Right atrium auricular region (tissue), 2 donors: ENCODE results near the gene GAL3ST2. TPM values are rescaled to one million over a fixed set of nuclear protein-coding genes. Genes with fewer than 3 reads are reported as not detected.
"Not testable (repeated sequence)": the region's sequence is repeated elsewhere in the genome, so short reads cannot be mapped to it uniquely, and the experiment has no call there.

Source experiments
- DNase-seq: peaks from one replicate; pipeline ENCODE4 v3.0.0-alpha.2; 2019; ENCODE audit warnings: low spot score
- H3K27ac ChIP-seq, 2 donors: fragments of 200-600 bp; sonication (generic); 1 replicate in 1 of 2; 2 replicates in 1 of 2; pipeline ENCODE4 v1.5.1; 2016 to 2019
- H3K27me3 ChIP-seq, 2 donors: fragments of 200-600 bp; sonication (generic); one replicate each; pipeline versions ENCODE4 v1.5.1 to v1.6.0; 2017 to 2019
- H3K36me3 ChIP-seq: fragments of 200-600 bp; sonication (generic); one replicate; pipeline ENCODE4 v1.5.1; 2016
- H3K4me1 ChIP-seq, 2 donors: fragments of 200-600 bp; sonication (generic); one replicate each; pipeline versions ENCODE4 v1.5.1 to v1.6.0; 2017 to 2019
- H3K4me3 ChIP-seq, 2 donors: fragments of 200-600 bp; sonication (generic); 1 replicate in 1 of 2; 2 replicates in 1 of 2; pipeline ENCODE4 v1.5.1; 2017 to 2019; ENCODE audit warnings: mild to moderate bottlenecking in 1 of 2, moderate library complexity in 1 of 2
- H3K9me3 ChIP-seq, 2 donors: fragments of 200-600 bp; sonication (generic); one replicate each; pipeline ENCODE4 v1.5.1; 2019
- total RNA-seq, 2 donors: library from RNA; depleted of rRNA; stranded (reverse); fragments of >200 nt; gene quantifications; one replicate each; pipeline ENCODE4 v1.1.0, GENCODE V29; 2016
- TF ChIP-seq, protein P1 (sequence below), 2 donors: fragments of 200-600 bp; sonication (generic); IDR thresholded peaks; one replicate each; pipeline ENCODE4 v1.5.1; 2019; ENCODE audit warnings: antibody characterized with exemption in 2 of 2

The GAL3ST2 gene
- total RNA-seq, 2 donors from 2014 or later: 0.56 to 1.1 TPM

GRCh38 chr2:241738040-241738686, 38.5 kb upstream of the GAL3ST2 start:
- no peak overlapping the region for H3K27ac ChIP-seq
- H3K36me3 ChIP-seq: no peaks in the 10 kb centered on the region
- H3K27me3 ChIP-seq: no peaks in the 10 kb centered on the region
- H3K4me3 ChIP-seq: no peak overlapping the region
- no peaks in the 10 kb centered on the region for H3K9me3 ChIP-seq
- TF ChIP-seq, protein P1, sequence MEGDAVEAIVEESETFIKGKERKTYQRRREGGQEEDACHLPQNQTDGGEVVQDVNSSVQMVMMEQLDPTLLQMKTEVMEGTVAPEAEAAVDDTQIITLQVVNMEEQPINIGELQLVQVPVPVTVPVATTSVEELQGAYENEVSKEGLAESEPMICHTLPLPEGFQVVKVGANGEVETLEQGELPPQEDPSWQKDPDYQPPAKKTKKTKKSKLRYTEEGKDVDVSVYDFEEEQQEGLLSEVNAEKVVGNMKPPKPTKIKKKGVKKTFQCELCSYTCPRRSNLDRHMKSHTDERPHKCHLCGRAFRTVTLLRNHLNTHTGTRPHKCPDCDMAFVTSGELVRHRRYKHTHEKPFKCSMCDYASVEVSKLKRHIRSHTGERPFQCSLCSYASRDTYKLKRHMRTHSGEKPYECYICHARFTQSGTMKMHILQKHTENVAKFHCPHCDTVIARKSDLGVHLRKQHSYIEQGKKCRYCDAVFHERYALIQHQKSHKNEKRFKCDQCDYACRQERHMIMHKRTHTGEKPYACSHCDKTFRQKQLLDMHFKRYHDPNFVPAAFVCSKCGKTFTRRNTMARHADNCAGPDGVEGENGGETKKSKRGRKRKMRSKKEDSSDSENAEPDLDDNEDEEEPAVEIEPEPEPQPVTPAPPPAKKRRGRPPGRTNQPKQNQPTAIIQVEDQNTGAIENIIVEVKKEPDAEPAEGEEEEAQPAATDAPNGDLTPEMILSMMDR (IDR thresholded peaks at IDR 0.05): no peak
- DNase-seq: no peak
- peaks cover 0 to 13% of the 10 kb centered on the region in 2 donors for H3K4me1 ChIP-seq

DNA sequence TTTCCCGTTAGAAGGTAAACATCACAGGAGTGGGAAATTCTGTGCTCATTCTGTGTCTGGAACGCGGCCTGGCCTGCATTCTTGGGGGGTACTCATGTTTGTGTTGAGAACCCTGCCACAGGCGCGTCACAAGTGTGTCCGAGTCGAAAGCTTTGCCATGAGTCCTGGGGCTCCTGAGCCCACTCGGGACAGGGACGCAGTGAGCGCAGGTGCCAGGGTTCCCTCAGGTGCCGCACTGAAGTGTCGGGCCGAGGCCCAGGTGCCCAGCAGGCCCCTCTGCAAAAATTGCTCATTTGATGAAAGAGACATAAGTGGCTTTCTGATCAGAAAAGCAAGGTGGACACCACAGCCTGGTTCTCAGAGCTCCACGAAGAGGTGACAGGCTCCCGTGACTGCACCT, 37.4 kb upstream of the GAL3ST2 start:
- peaks cover 0 to 8% of the 10 kb centered on the region in 2 donors for H3K4me1 ChIP-seq
- no peaks in the 10 kb centered on the region for H3K9me3 ChIP-seq
- no peak for DNase-seq
- TF ChIP-seq, protein P1 (IDR thresholded peaks at IDR 0.05): no peak
- H3K27me3 ChIP-seq: no peaks in the 10 kb centered on the region
- H3K36me3 ChIP-seq: peaks cover under 1% of the 10 kb centered on the region
- no peak overlapping the region for H3K4me3 ChIP-seq
- H3K27ac ChIP-seq: no peak overlapping the region

DNA sequence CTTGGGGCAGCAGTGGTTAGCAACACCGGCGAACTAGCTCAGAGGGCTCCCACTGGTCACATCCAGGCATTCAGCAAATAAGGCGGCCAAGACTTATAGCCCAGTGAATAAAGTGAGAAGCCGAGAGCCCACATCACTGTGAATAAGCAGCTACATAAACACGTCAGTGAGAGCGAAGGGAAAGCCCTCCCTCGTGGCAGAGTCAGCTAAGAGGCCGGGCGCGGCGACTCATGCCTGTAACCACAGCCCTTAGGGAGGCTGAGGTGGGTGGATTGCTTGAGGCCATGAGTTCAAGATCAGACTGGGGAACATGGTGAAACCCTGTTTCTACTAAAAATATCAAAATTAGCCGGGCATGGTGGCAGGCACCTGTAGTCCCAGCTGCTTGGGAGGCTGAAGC, 37.0 kb upstream of the GAL3ST2 start:
- H3K4me1 ChIP-seq: peaks cover 0 to 7% of the 10 kb centered on the region in 2 donors
- DNase-seq: no peak
- TF ChIP-seq, protein P1 (IDR thresholded peaks at IDR 0.05): no peak
- no peak overlapping the region for H3K27ac ChIP-seq
- peaks cover 5% of the 10 kb centered on the region for H3K36me3 ChIP-seq
- no peak overlapping the region for H3K4me3 ChIP-seq
- H3K9me3 ChIP-seq: no peaks in the 10 kb centered on the region
- no peaks in the 10 kb centered on the region for H3K27me3 ChIP-seq

DNA sequence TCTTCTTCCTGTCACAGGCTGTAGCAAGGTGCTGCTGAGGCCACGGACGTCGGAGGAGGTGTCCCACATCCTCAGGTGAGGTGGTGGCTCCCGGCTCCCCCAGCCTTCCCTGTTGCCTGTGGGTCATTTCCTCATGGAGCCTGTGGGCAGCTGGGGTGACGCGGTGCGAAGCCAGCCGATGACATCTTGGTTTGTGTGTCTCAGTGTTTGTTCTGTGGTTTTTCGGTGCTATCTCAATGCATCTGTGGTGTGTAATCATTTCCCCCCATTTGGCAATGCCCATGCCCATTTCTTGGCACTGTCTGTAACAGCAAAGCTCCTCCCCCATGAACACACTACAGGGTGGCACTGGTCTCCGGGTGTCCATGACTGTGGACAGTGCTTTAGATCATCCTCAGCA, 35.6 kb upstream of the GAL3ST2 start:
- Histone ChIP-seq H3K27me3 (no peaks in the 10 kb centered on the region), H3K4me1 (peaks cover 0 to under 1% of the 10 kb centered on the region in 2 donors), H3K9me3 (no peaks in the 10 kb centered on the region), H3K4me3 (no peak overlapping the region), H3K36me3 (peaks cover 17% of the 10 kb centered on the region), H3K27ac (no peak overlapping the region)
- no peak for DNase-seq
- TF ChIP-seq, protein P1 (IDR thresholded peaks at IDR 0.05): no peak

GRCh38 chr2:241742320-241742939, 34.2 kb upstream of the GAL3ST2 start:
- no peak overlapping the region for H3K4me3 ChIP-seq
- TF ChIP-seq, protein P1 (IDR thresholded peaks at IDR 0.05): no peak
- no peaks in the 10 kb centered on the region for H3K4me1 ChIP-seq
- H3K27ac ChIP-seq: no peak overlapping the region
- no peak for DNase-seq
- no peaks in the 10 kb centered on the region for H3K27me3 ChIP-seq
- H3K9me3 ChIP-seq: no peaks in the 10 kb centered on the region
- peaks cover 17% of the 10 kb centered on the region for H3K36me3 ChIP-seq

DNA sequence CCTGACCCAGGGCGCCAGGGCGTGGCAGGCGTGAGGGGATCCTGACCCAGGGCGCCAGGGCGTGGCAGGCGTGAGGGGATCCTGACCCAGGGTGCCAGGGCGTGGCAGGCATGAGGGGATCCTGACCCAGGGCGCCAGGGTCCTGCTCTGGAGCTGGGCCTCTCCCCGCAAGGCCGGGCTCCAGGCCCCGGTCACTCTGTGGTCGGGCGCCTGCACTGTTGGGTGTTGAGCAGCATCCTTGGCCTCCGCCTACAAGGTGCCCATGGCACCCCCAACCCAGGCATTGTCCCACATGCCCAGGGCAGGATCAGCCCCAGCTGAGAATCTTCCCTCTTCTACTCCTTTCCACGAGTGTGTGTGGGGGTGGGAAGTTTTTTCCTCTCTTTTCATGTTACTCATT, 33.6 kb upstream of the GAL3ST2 start:
- H3K4me3 ChIP-seq, H3K27ac ChIP-seq, H3K9me3 ChIP-seq, DNase-seq, H3K27me3 ChIP-seq, H3K4me1 ChIP-seq: not testable (repeated sequence)
- peaks cover 17% of the 10 kb centered on the region for H3K36me3 ChIP-seq
